A549 (cell line): Measurements from ENCODE around the gene MEGF10.

Experiments used
- CHD2 ChIP-seq: fragments of 150-350 bp; IDR thresholded peaks from 2 replicates; pipeline ENCODE4 v1.6.1; 2014; ENCODE audit warnings: low read length; ENCODE audit not compliant: partially characterized antibody
- JUNB ChIP-seq: fragments of >200 bp; sonication (Bioruptor Twin); formaldehyde crosslinking; IDR thresholded peaks from 2 replicates; pipeline ENCODE4 v1.6.1; 2016
- NR3C1 ChIP-seq: fragments of >200 bp; sonication (Bioruptor Twin); formaldehyde crosslinking; IDR thresholded peaks from 3 replicates; pipeline ENCODE4 v1.6.1; 2017
- PHF8 ChIP-seq: fragments of 200-600 bp; sonication (generic); IDR thresholded peaks from 2 replicates; pipeline ENCODE4 v1.6.1; 2016; ENCODE audit warnings: low read depth, mild to moderate bottlenecking, antibody characterized with exemption, moderate library complexity, borderline replicate concordance
- POLR2AphosphoS2 ChIP-seq: conservative IDR thresholded peaks from 2 replicates; pipeline ENCODE4 v1.6.1; 2012; ENCODE audit warnings: low read length, improper control_type of control experiment, inconsistent platforms
- RCOR1 ChIP-seq: fragments of 150-350 bp; IDR thresholded peaks from 2 replicates; pipeline ENCODE4 v1.6.1; 2014; ENCODE audit warnings: antibody characterized with exemption, low read length, low read depth
- TF ChIP-seq, protein P1 (sequence below): fragments of >200 bp; sonication (Bioruptor Twin); formaldehyde crosslinking; IDR thresholded peaks from 3 replicates; pipeline ENCODE4 v1.5.1; 2016
- TF ChIP-seq, protein P2 (sequence below): IDR thresholded peaks from 2 replicates; pipeline ENCODE4 v1.6.1; 2012
- TF ChIP-seq, protein P3 (sequence below): fragments of 200-600 bp; sonication (generic); IDR thresholded peaks from 2 replicates; pipeline ENCODE4 v1.6.1; 2016; ENCODE audit warnings: antibody characterized with exemption, mild to moderate bottlenecking, moderate library complexity
- TF ChIP-seq, protein P4 (sequence below): fragments of 250-450 bp; sonication (Bioruptor Pico); IDR thresholded peaks from 2 replicates; pipeline ENCODE4 v1.5.0; 2021; ENCODE audit warnings: mild to moderate bottlenecking, moderate library complexity, borderline replicate concordance
- TF ChIP-seq, protein P5 (sequence below): fragments of 150-350 bp; IDR thresholded peaks from 2 replicates; pipeline ENCODE4 v1.6.1; 2014; ENCODE audit warnings: low read depth, mild to moderate bottlenecking, low read length

DNA sequence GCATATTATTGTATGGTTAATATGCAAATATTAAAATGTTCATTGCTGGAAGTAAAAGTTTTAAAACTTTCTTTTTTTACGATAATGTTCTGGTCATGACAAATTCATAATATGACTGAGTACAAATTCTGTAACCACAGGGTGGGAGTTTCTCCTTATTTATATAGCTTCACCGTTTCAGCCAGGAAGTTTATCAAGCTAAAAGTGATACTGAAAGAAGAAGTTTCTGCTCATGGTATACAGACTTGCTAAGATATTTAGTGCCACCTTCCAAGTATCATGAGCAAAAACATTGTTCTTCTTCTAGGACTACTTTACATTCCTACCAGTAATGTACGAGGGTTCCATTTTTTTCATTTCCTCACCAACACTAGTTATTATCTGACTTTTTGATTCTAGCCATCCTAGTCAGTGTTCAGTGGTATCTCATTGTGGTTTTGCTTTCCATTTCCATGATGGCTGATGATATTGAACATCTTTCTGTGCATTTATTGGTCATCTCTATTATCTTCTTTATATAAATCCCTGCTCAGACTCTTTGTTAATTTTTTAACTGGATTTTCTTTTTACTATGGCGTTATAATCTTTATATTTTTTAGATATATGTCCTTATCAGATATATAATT lies 132.7 kb downstream of the MEGF10 start:
- TF ChIP-seq, protein P1, sequence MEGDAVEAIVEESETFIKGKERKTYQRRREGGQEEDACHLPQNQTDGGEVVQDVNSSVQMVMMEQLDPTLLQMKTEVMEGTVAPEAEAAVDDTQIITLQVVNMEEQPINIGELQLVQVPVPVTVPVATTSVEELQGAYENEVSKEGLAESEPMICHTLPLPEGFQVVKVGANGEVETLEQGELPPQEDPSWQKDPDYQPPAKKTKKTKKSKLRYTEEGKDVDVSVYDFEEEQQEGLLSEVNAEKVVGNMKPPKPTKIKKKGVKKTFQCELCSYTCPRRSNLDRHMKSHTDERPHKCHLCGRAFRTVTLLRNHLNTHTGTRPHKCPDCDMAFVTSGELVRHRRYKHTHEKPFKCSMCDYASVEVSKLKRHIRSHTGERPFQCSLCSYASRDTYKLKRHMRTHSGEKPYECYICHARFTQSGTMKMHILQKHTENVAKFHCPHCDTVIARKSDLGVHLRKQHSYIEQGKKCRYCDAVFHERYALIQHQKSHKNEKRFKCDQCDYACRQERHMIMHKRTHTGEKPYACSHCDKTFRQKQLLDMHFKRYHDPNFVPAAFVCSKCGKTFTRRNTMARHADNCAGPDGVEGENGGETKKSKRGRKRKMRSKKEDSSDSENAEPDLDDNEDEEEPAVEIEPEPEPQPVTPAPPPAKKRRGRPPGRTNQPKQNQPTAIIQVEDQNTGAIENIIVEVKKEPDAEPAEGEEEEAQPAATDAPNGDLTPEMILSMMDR = no peak
- TF ChIP-seq POLR2AphosphoS2 (no peak), RCOR1 (no peak), PHF8 (no peak), JUNB (no peak), CHD2 (no peak), NR3C1 (no peak)
- TF ChIP-seq, protein P2, sequence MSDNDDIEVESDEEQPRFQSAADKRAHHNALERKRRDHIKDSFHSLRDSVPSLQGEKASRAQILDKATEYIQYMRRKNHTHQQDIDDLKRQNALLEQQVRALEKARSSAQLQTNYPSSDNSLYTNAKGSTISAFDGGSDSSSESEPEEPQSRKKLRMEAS = no peak
- TF ChIP-seq, protein P3, sequence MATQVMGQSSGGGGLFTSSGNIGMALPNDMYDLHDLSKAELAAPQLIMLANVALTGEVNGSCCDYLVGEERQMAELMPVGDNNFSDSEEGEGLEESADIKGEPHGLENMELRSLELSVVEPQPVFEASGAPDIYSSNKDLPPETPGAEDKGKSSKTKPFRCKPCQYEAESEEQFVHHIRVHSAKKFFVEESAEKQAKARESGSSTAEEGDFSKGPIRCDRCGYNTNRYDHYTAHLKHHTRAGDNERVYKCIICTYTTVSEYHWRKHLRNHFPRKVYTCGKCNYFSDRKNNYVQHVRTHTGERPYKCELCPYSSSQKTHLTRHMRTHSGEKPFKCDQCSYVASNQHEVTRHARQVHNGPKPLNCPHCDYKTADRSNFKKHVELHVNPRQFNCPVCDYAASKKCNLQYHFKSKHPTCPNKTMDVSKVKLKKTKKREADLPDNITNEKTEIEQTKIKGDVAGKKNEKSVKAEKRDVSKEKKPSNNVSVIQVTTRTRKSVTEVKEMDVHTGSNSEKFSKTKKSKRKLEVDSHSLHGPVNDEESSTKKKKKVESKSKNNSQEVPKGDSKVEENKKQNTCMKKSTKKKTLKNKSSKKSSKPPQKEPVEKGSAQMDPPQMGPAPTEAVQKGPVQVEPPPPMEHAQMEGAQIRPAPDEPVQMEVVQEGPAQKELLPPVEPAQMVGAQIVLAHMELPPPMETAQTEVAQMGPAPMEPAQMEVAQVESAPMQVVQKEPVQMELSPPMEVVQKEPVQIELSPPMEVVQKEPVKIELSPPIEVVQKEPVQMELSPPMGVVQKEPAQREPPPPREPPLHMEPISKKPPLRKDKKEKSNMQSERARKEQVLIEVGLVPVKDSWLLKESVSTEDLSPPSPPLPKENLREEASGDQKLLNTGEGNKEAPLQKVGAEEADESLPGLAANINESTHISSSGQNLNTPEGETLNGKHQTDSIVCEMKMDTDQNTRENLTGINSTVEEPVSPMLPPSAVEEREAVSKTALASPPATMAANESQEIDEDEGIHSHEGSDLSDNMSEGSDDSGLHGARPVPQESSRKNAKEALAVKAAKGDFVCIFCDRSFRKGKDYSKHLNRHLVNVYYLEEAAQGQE = no peak
- TF ChIP-seq, protein P4, sequence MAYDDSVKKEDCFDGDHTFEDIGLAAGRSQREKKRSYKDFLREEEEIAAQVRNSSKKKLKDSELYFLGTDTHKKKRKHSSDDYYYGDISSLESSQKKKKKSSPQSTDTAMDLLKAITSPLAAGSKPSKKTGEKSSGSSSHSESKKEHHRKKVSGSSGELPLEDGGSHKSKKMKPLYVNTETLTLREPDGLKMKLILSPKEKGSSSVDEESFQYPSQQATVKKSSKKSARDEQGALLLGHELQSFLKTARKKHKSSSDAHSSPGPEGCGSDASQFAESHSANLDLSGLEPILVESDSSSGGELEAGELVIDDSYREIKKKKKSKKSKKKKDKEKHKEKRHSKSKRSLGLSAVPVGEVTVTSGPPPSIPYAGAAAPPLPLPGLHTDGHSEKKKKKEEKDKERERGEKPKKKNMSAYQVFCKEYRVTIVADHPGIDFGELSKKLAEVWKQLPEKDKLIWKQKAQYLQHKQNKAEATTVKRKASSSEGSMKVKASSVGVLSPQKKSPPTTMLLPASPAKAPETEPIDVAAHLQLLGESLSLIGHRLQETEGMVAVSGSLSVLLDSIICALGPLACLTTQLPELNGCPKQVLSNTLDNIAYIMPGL (CRISPR knock-in tag) = no peak
- TF ChIP-seq, protein P5, sequence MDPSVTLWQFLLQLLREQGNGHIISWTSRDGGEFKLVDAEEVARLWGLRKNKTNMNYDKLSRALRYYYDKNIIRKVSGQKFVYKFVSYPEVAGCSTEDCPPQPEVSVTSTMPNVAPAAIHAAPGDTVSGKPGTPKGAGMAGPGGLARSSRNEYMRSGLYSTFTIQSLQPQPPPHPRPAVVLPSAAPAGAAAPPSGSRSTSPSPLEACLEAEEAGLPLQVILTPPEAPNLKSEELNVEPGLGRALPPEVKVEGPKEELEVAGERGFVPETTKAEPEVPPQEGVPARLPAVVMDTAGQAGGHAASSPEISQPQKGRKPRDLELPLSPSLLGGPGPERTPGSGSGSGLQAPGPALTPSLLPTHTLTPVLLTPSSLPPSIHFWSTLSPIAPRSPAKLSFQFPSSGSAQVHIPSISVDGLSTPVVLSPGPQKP = no peak
